Measurements from ENCODE around the gene PLEKHA7. TPM values are rescaled to one million over a fixed set of nuclear protein-coding genes. Genes with fewer than 3 reads are reported as not detected.
"Not testable (repeated sequence)": the region's sequence is repeated elsewhere in the genome, so short reads cannot be mapped to it uniquely, and the experiment has no call there.

The PLEKHA7 gene
- total RNA-seq, 1 experiment from 2014 or later = 57.5 TPM

DNA sequence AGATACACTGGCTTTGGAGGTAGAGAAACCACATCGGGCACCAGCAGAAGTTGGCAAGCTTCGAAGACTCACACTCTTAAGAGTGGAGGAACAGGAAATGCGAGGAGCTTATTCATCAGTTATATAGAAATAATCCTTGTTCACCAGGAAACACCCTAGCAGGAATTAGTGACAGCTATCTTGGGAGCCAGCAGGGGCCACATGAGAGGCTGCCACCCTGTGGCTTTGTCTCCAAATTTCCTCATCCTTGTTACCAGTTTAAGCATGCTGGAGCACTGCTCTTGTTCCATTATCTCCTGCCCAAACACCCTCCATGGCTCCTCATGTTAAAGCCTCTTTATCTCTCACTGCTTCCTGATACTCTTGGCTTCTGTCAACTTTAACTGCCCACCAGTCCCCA lies 131.0 kb downstream of the PLEKHA7 start:
- peak; percentile 88 for DNase-seq (ENCODE audit: low spot score)

DNA sequence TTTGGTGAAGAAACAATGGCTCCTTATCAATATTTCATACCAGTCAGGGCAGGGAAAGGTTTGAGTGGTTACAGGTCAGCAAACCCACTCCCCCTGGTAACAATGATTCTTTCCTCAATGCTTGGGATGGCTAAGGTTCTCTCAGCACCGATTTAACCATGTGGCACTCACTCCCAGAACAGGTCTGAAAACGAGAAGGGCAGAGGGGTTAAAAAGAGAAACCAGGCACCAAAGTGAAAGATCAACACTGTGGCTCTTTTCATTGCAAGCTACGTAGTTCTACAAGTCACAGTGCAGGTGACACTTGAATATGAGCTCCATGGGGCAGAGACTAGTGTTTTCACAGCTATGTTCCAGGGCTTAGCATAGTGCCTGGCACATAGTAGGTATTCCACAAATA lies 132.4 kb downstream of the PLEKHA7 start:
- no peak for DNase-seq (ENCODE audit: low spot score)

DNA sequence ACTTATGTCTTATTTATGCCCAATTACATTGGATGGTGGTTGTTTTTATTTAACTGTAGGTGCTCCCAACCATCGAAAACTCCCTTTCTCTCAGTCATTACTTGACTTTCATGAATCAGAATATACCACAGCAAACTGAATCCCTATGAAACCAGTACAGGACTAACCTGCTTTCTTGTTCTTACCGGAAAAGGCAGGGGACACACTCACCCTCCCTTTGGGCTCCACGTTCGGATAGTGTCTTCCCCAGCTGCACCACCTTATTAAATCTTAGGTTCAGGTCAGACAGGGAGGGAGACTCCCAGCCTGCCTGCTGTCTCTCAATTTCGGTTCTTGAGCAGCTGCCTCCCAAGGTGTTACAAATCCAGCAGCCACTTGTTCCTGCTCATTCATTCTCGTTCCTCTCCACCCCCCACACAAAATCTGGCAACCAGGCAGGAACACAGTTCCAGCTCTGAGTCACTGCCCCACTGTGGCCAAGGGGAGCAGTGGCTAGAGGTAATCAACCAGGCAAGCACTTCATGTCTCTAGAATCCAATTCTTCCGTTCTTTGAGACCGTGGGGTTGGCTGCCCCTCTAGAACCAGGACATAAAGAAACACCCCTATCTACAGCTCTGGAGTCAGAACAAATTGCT lies 133.0 kb downstream of the PLEKHA7 start:
- no peak for DNase-seq (ENCODE audit: low spot score)

DNA sequence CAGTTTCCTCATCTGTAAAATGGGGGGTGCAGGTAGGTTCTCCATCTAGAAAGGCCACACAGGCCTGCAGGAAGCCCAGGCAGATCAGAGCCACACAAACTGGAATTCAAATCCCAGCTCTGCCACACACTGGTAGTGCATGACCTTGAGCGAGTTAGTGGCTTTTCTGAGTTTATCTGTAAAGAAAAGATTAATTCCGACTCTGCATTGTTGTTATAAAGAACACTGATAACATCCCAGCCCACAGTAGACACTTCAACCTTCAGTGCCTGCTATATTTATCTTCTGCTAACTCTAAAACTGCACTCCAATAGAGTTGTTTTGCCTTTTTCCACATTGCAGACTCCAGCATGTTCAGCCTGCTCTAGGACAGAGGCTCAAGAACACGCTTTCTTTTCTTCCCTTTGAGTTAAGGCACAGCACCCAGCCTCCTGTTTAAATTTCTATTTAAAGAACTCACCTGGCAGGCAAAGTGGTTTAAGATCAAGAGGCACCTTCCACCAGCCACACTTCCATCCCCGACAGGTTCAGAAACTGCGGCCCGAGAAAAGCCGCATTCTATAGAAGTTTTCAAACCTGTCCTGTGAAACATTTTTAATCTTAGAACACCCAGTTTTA lies 133.9 kb downstream of the PLEKHA7 start:
- no peak for DNase-seq (ENCODE audit: low spot score)

DNA sequence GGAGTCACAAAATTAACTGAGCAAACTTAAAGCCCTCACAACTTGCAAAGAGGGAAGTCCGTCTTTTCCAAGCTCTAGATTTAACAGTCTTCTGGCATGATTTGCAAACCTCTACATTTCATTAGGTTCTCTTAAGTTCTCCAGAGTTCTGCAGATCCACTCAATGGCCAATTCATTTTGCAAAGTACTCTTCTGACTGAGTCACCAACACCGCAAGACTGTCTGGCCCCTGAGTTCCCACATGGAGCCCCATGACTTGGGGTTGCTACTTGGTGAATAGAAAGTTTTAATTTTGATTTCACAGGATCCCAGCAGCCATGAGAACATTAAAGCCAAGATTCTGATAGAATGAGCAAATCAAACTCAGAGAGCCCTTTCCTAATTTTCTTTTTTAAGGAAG lies 134.5 kb downstream of the PLEKHA7 start:
- no peak for DNase-seq (ENCODE audit: low spot score)

DNA sequence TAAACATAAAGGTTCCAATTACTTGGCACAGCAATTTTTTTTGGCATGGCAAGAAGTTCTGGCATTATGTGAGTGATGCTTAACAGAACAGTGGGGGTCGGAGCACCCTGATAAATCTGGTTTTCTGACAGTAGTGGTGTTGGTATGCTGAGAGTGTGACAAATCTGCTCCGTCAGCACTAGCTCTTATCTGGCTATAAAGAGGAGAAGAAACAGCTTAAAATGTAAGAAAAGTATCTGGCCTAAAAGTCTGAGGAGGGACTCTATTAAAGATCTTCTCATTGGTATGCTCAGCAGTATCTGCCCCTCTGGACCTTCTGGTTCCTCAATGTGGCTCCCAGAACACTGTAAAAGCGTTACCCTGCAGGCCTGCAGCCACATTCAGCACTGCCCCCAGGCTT lies 137.4 kb downstream of the PLEKHA7 start:
- no peak for DNase-seq (ENCODE audit: low spot score)

DNA sequence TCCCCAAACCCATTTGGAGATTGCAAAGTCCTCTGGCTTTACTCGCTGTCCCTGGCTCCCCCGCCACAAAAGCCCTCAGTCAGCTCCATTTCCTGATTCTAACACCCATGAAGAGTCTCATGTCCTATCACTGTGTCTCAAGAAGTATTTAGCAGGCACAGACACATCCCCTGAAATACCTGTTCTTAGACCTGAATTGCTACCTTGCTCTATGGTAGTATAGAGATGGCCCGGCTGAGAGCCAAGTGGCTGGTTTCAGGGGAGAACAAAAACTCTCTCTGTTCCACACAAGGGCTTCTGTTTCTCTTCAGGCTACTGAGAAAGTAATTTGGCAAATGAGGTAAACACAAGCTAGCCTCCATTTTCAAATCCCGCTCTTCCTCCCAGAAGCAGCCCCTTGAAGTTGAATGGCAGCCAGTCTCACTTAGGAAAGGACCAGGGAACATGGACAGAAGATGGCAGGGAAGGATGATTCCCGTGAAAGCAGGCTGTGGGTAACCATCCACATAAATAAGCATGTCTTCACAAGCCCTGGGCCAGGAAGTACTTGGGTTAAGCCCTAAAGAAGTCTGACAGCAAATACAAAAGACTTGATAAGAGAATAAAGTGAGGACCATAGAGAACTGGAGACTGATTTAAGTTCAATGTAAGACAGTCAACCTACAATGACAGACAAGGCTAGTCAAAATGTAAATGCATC lies 138.0 kb downstream of the PLEKHA7 start:
- DNase-seq (ENCODE audit: low spot score) = no peak

DNA sequence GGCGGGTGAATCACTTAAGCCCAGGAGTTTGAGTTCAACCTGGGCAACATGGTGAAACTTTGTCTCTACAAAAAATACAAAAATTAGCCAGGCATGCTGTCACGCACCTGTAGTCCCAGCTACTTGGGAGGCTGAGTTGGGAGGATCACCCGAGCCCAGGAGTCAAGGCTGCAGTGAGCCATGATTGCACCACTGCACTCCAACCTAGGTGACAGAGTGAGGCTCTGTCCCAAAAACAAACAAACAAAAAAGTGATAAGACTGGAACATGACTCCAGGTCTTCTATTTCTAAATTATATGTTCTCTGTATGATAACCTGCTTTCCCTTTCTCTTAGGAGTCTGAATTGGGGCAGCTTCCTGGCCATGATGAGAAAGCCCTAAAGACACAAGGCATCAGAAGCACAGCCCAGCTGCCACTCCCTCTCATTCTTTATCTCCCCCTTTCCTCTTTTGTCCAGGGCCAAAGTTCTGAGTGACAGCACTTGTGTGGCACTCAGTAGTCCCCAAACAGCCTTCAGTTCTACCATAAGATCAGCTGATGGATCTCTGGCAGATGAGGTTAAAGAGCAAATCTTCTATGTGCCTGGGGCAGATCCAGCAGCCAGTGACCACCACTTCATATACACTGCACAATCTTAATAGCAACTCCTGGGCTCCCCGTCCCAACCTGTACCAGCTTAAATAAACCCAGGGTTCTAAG lies 139.8 kb downstream of the PLEKHA7 start:
- no peak for DNase-seq (ENCODE audit: low spot score)

DNA sequence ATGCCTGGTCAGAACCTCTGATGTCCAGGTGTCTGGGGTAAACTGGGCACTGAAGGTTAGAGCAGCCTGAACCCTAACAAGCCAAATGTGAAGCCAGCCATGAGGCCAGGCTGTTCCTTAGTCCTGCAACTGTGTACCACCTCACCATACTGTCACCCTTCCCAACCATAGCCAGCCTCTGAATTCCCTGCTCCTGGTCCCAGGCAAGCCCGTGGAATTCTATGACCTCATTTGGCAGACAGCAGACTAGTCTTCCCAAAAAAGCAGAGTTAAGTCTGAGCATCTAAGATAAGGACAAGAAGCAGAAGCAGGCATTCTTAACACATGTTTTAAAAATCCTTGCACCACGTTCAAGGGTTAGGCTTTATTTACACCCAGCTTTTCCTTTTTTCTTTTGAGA lies 140.9 kb downstream of the PLEKHA7 start:
- DNase-seq (ENCODE audit: low spot score) = no peak

DNA sequence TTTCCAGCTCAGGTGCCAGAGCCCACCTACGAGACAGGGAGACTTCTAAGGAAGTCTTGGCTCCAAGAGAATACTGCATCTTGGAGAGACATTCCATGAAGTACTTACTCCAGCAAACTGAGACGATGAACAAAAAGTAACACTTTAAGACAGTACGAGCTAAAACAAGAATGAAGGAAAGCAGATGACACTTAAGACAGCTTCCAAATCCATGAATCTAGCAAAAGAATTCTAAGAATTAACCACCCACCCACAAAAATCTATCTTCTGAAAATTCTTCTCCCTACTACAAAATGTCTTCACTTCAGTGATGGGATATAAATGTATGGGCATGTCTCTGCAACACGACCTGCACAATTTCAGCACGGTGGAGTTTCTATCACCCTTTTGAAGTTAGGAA lies 142.8 kb downstream of the PLEKHA7 start:
- DNase-seq (ENCODE audit: low spot score) = no peak

DNA sequence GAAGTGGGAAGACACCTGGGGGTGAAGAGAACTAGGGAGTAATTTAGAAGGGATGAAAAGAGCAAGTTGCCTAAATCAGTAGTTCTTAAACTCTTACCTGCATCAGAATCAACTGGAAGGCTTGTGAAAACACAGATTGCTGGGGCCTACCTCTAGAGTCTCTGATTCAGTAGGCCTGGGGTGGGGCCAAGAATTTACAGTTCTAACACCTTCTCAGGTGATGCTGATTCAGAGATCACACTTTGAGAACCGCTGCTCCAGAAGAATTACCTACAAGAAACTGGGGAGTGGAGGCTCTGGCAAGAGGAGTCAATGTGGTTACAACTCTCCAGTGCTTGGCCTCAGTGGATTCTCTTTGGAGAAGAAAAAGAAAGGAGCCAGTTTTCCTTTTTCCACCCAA lies 147.1 kb downstream of the PLEKHA7 start:
- no peak for DNase-seq (ENCODE audit: low spot score)

DNA sequence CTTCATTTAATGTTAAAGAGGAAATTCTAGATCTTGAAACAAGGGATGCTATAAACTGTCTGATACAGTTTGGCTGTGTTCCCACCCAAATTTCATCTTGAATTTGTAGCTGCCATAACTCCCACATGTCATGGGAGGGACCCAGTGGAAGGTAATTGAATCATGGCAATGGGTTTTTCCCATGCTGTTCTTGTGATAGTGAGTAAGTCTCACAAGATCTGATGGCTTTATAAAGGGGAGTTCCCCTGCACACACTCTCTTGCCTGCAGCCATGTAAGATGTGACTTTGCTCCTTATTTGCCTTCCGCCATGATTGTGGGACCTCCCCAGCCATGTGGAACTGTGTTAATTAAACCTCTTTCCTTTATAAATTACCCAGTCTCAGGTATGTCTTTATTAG lies 149.8 kb downstream of the PLEKHA7 start:
- DNase-seq (ENCODE audit: low spot score) = not testable (repeated sequence)

DNA sequence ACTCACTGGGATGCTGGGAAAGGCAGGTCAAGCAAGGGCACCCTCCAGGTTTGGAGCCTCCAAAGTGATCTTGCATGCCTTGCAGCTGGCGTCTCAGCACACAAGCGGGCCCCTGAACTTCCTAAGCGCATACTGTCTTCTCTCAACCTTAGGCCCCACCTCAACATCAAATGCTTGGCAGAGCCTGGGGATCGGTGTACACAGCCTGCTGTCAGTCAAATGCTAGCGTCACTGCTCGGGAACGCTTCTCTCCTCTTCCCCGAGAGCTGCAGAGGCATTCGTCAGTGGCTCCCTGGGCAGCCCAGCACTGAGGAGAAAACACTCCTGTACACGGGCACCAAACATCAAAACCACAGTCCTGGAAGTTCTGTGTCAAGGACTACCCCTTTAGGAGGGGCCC lies 150.8 kb downstream of the PLEKHA7 start:
- no peak for DNase-seq (ENCODE audit: low spot score)

DNA sequence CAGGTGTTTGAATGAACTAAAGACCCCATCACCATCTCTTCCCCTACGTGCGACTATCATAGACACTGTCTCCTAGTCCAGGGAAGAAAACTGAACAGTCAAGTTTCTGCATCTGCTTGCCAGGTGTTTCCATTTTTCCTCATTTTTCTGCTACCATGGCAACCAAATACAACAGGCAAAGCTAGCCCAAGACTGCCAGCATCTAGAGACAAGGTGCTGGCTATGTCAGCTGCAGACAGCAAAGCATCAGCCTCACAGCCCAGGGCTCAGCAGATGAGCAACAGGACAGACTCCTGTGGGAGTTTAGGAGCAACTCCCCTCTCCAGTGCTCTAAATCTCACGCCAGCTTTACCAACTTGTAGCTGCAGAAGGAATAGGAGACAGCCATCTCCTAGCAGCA lies 151.5 kb downstream of the PLEKHA7 start:
- no peak for DNase-seq (ENCODE audit: low spot score)

DNA sequence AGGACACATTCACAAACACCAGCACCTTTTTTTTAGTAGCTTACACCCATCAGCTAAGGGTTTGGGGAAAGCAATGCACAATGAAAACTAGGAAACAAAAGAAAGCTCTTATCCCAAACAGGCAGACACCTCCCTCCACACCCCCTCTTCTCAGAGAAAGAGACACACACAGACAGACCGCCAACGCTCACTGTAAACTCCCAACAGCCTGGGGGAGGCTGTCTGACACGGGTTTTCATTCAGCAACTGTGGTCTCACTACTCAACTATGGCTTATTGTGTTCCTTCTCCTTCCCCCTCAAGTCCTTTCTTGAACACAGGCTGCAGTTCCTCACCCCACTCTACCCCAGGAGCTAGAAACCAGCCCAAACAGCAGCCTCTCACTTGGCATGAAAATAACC lies 152.4 kb downstream of the PLEKHA7 start:
- no peak for DNase-seq (ENCODE audit: low spot score)

DNA sequence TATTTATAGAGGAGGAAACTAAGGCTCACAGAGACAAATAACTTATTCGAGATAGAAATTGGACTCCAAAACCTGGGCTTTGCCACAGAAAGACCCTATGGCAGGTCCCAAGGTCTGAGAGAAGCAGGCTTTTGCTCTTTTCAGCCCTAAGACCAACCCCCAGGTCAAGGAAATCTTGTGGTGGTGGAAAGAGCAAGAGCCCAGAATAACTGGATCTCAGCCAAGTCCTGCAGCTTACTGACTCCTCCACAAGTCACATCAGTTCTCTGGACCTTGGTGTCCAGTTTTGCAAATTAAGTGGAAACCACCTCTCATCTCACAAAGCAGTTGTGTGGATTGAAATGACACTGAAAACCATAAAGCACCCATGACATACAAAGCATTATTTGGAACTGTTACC lies 153.6 kb downstream of the PLEKHA7 start:
- no peak for DNase-seq (ENCODE audit: low spot score)

DNA sequence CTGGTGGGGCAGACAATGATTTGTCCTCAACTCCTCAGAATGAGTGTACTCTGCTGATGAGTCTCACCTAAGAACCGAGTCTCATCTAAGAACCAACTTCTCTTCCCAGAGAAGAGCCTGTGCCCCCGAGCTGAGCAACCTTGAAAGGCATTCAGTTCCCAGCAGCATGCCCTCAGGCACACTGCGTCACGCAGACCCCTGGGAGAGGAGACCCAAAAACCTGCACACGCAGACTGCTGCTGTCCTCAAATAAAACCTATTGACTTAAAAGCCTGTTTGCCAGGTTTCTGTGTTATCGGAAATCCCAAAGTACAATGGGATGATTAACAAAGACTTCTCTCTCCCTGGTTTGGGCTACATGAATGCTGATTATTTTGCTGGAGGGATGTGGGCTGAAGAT lies 154.6 kb downstream of the PLEKHA7 start:
- DNase-seq (ENCODE audit: low spot score) = no peak

DNA sequence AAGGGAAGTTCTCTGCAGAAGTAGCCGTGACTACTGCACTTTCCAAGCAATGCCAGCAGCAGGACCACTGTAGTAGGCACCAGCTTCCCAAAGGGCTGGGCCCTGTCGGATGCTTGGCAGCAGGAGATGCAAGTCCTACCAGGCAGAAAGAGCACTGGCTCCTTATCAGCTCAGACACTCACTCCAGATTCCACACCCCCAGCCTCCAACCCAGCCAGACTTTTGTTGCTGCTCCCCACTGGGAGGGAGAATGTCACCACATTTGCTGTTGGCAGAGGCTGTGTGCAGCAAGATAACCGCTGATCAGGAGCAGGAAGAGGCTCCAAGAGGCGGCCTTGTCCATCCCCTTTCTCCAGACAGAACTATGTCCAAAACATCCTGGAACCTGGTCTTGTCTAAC lies 157.0 kb downstream of the PLEKHA7 start:
- no peak for DNase-seq (ENCODE audit: low spot score)

DNA sequence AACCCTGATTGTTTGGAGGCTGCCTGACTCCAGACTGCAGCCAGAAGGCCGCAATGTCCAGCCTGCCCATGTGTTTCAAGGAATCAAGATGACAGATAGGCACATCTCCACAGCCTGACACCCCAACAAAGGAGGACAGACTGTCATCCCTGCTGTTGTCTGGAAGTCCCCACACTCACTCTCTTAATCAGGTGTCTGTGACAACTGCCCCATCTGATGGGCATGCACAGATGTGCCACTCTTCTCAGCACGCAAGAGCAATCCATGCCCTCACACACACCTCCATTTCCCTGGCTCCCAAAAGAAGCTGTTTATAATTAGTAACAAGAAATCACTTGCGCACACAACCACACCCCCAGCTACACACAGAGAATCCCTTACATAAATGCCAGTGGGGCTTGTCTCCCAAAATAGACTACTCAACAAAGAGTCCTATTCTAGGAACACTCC lies 158.2 kb downstream of the PLEKHA7 start:
- no peak for DNase-seq (ENCODE audit: low spot score)

DNA sequence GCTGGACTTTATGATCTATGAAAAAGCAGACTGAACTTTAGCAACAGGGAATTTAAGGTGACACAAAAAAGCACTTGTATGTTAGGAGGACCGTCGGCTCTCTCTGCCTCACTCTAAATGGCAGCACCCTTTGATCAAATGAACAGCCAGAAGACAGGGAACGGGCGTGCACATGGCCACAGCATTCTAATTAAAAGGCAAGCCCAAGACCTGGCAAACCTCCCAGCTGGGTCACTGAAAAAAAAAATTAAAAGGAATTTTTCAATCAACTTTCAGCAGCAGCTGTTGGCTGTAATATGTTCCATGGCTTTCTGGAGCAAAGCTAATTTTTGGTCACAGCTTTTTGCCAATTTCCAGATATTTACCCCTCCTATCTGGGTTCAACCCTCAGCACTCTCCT lies 159.2 kb downstream of the PLEKHA7 start:
- no peak for DNase-seq (ENCODE audit: low spot score)

DNA sequence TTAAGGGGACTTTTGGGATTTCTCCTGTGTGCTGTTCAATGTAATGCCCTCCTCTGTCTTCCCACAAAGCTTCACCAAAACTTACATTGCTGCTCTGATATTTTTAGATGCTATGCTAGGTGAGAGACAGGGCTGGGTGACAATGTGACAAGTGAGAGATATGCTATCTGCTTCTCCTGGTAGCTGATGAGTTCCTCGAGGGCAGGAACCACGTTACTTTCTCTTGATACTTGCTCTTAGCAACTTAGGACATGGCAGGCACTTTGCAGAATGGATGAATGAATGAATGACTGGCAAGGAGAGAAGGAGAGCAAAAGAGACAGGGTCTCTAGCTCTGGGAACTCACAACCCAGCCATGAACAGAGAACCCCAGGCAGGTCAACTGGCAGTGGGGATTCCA lies 160.4 kb downstream of the PLEKHA7 start:
- DNase-seq (ENCODE audit: low spot score) = no peak

DNA sequence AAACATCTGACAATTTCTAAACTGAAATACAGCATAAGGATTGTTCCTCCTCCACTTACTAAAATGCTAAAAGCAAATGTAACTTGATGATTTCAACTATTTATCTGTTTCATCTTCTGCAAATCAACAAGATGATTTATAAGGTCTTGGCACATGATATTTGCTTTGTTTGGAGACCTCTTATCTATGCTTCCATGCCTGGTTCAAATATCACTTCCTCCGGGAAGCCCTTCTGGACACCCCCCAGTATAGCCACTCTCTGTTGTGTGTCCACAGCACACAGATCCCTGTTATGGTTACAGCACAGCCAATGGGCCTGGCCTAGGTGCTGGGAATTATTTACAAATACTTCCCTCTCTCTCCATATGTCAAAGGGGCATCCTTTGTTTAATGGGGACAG lies 160.9 kb downstream of the PLEKHA7 start:
- DNase-seq (ENCODE audit: low spot score) = no peak

DNA sequence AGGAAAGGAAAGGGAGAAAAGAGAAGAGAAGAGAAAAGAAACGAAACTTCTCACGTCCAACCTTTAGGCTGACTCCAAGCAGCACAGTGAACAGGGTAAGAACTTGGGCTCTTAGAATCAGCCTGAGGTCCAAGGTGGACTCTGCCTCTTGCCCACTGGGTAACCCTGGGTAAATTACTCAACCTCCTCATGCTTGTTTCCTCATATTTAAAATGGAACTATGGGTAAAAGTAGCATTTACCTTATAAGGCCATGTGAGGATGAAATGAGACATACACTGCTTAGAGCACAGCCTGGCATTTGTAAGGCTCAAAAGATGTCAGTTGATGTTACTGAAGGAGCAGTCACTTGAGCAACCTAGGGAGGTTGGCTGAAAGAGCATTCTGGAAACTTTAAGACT lies 167.9 kb downstream of the PLEKHA7 start:
- DNase-seq (ENCODE audit: low spot score) = no peak
